ENCODE data around the gene P2RY1.
"Not testable (repeated sequence)": the region's sequence is repeated elsewhere in the genome, so short reads cannot be mapped to it uniquely, and the experiment has no call there.

Gene P2RY1

DNA sequence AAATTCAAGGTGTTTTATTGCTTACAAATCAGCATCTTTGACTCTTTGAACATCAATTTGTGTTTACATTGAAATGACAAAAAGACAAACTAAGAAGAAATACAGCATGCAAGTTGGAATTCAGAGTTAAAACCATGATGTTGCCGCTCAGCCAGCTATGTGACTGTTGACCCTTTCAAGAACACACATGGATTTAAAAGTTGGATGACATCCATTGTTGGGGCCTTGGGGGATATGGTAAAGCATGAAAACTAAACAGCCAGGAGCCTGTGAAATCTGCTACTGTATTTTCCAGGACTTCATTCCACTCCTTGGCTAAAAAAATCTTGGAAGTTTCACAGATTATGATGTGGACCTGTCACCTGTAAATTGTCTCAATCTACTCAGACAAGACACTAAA lies 4.6 kb downstream of the P2RY1 start:
- DNase-seq, result no peak

DNA sequence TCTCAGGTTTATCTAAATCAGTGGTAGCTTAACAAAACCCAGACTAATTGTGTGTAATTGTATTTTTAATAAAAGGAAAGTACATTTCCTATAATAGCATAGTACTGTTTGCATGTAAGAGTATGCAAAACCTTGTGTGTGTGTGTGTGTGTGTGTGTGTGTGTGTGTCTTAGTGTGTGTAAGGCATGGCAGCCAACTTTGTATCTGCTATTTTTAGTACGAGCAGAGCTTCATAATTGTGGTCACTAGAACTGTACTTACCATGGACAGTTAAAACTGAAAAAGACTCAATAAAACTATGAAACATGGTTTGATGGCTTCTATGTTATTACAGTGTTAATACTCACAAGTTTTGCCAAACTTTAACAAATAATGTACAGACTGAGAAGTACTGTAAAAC lies 6.2 kb downstream of the P2RY1 start:
- no peak for DNase-seq

DNA sequence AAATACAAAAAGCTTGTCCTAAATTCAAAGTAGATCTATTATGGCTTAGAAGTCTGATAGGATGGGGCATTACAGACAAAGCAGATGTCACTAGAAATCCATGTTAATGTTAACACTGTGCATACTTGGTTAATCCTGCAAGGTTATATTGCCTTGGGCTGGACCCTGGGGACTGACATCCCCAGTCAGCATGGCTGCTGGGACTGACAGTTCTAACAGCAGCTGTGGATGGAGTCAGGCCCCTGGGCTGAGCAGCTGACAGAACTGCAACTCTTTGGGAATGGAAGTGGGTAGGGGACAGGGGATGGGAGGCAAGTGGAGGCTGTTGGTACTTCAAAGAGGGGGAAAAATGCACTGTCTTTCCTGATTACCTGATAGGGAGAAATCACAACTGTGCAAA lies 7.5 kb downstream of the P2RY1 start:
- DNase-seq, result no peak

DNA sequence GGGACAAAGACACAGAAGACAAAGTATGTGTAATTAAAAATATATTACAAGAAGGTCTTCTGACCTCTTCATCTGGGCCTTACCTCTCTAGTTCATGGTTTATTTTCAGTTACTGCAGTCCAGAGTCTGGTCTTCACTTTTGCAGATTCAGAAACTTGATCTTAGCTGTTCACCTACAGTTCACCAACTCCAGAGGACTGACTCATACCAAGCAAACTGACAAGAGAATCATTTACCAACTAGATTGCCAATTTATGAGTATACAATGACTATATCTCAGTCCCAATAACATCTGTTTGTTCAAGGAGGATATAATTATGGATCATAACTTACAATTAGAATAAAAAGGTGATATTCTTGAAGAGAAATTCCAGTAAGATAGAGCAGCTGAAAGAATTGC lies 9.0 kb downstream of the P2RY1 start:
- no peak for DNase-seq

DNA sequence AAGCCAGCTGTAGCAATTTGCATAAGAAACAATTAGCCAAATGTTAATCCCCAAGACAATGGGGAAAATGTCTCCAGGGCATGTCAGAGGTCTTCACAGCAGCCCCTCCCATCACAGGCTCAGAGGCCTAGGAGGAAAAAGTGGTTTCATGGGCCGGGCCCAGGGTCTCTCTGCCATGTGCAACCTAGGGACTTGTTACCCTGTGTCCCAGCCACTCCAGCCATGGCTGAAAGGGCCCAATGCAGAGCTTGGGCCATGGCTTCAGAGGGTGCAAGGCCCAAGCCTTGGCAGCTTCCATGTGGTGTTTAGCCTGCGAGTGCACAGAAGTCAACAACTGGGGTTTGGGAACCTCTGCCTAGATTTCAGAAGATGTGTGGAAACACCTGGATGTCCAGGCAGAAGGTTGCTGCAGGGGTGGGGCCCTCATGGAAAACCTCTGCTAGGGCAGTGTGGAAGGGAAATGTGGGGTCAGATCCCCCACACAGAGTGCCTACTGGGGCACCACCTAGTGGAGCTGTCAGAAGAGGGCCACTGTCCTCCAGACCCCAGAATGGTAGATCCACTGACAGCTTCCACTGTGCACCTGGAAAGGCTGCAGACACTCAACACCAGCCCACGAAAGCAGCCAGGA lies 11.8 kb downstream of the P2RY1 start:
- DNase-seq, result not testable (repeated sequence)

DNA sequence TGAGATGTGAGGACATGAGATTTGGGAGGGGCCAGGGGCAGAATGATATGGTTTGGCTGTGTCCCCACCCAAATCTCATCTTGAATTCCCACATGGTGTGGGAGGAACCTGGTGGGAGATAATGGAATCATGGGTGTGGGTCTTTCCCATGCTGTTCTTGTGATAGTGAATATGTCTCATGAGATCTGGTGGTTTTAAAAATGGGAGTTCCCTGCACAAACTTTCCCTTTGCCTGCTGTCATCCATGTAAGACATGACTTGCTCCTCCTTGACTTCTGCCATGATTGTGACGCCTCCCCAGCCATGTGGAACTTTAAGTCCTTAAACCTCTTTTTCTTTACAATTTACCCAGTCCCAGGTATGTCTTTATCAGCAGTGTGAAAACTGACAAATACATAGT lies 12.7 kb downstream of the P2RY1 start:
- DNase-seq, result not testable (repeated sequence)

DNA sequence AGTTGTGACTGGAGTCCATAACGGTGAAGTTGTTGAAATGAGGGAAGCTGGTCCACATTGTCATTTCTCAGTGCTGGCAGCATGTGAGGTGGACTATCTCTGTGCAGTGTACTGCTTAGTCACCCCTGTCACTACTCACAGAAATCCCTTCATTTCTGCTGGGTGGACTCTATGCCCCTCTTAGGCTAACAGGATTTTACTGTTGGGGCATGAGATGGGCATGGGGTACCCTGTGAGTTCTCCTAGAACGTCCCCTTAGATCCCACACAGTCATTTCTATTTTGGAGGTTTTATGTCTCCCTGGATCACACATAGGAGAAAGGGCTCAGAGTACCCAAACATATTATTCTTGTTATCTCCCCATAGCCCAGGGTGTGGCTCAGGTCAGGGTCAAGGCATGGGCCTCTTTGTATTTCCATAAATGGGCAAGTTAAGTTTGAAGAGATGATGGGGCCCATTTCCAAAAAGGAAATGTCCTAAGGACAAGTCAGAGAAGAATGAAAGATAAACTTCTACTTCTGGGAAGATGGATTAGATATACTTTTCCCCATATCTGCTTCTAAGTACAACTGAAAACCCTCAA lies 15.2 kb downstream of the P2RY1 start:
- DNase-seq, result no peak

DNA sequence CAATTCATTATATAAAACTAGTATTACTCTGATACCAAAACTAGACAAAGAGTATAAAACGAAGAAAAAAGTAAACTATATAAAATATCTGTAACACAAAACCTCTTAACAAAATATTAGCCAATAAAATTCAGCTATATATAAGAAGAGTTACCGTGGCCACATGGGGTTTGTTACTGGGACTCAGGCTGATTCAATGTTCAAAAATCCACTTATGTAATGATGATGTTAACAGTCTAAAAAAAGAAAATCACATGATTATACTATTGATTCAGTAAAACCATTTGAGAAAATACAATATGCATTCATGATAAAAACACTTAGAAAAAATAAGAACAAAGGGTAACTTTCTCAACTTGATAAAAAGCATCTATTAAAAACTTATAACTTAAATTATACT lies 18.3 kb downstream of the P2RY1 start:
- DNase-seq, result no peak

DNA sequence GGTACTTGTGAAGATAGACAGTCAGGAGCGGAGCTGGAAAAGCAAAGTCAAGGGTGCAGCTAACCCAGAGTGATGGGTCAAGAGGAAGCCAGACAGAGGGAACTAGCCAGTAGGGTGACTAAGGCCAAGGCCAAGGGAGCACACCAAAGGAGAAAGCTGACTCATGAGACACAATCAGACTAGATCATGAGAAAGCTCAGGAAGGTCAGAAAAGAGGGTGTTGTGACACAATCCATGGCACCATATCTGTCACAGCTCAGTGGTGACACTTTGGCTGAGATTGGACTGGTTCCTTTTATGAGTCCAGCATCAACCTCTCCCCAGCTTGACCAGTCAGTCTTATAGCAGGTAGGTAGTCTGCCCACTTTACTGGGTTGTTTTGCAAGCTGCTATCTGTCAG lies 22.2 kb downstream of the P2RY1 start:
- DNase-seq, result no peak

DNA sequence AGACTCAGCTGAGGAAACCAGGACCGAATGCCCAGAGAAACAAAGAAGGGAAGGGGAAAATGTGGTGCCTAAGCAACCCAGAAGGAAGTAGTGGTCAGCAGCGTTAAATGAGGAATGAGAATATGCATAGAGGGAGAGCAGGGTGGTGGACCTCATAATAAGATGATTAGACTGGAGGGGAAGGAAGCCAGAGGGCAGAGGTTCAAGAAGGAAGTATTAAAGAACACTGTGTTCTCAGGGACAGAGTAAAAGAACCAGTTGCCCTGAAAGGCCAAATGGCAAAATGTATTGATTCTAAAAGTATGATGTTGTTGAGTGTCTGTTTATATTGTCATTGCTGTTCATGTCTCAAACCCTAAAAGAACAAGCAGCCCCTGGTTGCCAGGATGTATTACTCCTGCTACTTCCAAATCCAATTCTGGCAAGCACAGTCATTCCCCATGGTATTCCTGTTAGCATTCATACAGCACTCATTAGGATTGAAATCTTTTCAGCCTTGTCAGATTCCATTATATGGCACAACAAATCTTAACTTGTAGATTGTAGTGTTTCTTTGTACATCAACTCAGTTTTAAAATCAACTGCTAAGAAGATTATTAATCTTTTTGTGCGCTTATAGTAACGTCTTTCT lies 23.4 kb downstream of the P2RY1 start:
- DNase-seq, result no peak

DNA sequence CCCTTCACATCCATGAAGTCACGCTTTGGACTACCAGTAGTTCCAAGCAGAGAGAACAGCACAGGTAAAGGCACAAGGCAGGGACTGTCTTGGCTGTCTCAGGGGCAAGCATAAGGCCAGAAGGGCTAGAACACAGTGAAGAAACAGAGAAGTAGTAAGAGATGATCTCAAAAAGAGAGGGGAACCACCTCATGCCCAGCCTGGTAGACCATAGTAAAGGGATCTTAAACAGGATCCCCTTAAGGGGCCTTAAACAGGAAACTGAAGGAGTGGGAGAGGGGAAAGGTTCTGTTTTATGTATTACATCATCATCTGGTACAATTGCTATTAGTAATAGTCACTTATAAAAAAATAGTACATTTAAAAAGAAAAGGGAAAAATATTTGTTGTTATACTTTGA lies 25.8 kb downstream of the P2RY1 start:
- no peak for DNase-seq

DNA sequence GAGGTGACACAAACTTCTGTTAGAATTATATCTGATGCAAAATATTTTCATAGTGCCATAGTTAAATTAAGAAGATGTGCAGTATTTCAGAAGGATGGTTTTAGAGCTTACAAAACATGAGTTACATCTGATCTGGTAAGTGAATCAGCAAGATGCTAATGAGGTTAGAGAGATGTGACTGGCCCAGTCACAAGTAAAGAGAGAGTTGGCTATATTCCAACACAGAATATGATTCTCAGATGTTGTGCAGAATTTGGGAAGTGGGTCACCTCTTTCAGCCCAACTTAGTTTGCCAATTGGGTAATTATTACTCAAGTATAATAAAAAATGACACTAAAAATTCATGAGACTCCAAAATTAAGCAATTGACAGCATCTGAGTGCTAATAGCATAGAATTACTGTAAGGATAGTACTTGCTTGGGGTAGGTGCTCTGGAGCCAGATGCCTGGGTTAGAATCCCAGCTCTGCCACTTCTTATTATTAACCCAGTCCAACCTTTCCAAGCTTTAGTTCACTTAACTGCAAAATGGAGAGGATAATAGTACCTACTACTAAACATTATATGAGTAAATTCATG lies 30.8 kb downstream of the P2RY1 start:
- DNase-seq, result no peak

DNA sequence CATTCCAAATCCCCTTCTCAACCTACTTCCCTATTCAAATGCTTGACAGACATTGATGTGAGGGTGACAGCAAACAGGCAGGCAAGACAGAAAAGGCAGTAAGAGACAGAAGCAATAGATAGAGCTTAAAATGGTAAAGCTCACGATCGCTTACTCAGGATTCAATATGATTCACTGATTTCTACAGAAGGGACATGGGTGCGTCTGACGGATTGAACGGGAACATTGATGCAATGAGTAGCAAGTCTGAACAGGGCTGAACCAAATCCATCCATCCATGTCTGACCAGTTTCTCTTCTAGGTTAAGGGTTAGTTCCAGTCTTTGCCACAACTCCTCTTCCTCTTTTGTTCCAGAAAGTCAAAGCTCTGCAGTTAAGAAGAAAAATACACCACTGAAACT lies 35.1 kb downstream of the P2RY1 start:
- DNase-seq, result no peak

DNA sequence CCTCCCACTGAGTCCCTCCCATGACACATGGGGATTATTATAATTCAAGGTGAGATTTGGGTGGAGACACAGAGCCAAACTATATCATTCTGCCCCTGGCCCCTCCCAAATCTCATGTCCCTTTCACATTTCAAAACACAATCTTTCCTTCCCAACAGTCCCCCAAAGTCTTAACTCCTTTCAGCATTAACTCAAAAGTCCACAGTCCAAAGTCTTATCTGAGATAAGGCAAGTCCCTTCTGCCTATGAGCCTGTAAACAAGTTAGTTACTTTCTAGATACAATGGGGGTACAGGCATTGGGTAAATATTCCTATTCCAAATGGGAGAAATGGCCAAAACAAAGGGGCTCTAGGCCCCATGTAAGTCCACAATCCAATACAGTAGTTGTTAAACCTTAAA lies 38.4 kb downstream of the P2RY1 start:
- not testable (repeated sequence) for DNase-seq

DNA sequence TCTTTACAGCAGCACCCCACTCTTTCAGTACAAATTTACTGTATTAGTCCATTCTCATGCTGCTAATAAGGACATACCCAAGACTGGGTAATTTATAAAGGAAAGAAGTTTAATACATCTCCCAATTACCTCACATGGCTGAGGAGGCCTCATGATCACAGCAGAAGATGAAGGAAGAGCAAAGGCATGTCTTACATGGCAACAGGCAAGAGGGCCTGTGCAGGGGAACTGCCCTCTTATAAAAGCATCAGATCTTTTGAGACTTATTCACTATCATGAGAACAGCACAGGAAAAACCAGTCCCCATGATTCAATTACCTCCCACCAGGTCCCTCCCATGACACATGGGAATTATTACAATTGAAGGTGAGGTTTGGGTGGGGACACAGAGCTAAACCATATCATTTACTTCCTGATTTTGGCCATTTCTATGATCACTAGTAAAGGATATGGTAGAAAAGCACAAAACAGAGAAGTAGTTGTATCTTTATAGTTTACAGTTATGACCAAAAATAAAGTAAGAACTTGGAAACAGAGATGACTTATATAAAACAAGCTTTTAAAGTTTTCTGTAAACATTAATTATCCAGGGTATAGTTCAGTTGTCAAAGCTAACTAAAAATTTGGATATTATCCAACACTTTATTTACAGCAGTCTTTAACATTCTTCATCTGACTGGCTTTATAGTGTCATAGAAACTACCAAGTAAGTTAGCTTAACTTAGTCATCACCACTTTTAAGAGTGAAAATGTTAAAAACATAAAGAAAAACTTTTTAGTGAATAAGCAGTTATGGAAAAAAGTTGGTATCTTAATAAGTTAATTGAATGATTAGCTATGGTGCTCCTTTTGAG lies 40.2 kb downstream of the P2RY1 start:
- DNase-seq, result no peak

DNA sequence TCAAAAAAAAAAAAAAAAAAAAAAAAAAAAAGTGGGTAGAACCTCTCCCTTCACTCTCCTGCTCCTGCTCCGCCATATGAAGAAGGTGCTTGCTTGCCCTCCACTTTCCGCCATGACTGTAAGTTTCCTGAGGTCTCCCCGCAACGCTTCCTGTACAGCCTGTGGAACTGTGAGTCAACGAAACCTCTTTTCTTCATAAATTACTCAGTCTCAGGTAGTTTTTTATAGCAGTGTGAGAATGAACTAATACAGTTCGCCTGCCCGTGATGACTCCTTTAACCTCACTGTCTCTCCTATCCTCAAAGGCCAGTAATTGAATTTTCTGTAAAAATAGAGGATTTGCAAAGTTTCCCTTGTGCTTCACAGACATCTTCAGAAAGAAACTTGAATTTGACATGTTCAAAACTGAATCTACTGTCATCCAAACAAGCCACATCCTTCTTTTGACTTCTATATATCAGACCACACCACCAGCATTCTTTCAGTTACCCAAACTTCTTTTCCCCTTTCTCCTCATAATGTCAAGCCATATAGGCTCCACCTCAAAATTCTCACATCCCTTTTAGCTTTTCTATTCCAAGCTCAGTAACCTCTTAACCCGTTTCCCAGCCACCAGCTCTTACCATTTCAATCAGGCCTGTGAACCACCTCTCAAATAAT lies 44.3 kb downstream of the P2RY1 start:
- no peak for DNase-seq

DNA sequence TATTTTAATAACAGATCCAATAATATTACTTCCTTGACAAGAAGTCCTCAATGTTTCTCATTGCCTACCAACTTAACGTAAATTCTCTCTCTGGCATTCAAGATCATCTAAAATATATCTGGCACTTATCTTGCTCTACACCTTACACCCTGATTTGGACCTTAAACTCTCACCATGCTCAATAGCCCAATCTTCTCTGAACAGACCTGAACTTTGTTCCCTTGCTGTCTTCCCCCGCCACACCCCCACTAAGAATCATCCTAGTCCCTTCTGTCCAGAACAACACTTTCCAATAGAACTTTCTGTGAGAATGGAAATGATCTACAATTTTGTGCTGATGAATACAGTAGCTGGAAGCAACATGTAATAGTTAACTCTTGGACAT lies 44.9 kb downstream of the P2RY1 start:
- DNase-seq, result no peak

DNA sequence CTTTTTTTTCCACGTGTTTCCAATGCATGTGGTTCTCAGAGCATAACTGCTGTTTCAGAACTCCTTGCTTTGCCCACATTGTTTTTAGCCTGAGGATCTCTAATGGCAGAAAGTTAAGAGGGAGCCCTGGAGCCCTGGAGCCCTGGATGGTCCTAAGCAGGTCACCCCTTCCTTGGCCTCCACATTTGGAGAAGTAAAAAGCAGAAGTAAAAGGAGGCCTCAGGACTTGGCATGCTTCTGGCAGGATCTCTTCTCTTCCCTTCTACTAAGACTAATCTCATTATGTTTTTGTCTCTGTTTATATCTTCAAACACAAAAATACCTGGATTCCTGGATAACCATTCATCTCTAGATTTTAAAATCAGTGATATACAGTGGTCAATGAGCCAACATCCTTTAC lies 50.1 kb downstream of the P2RY1 start:
- no peak for DNase-seq

Measured in activated CD4-positive, alpha-beta T cell treated with anti-CD3 and anti-CD28 coated beads for 4 hours (primary cell).